ENCODE measurements around the gene TTC8.

TTC8 gene

DNA sequence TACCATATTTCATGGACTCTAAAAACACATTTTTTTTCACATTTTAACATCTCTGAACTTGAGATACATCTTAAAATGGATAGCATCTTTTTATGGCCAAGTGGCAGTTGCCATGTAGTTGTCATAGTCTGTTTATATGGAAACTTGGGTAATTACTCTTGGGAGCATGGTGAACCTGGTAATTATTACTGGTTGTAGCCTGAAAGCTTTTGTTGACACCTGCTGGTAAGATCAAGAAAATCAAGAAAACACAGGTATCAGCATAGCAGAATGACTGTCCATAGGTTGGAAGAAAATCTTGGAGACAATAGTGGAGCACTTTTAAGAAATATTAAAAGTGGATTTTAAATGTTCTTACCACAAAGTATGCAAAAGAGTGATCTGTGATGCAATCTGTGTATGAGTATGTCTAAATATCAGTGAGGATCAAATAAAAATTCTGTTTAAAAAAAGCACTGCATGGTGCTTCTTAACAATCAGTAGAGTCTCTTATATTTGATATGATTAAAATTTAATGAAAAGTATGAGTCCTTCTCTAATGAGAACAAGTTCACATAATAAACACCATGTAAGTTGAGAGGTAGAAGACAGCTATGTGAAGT is 44.2 kb downstream of the TTC8 start:
- DNase-seq (ENCODE audit: low spot score), result peak; percentile 5

- DNase-seq (ENCODE audit: low spot score), result no peak
Measured at GRCh38 chr14:88870777-88871176, 46.3 kb downstream of the TTC8 start.

- no peak for DNase-seq (ENCODE audit: low spot score)
Measured at GRCh38 chr14:88871429-88871828, 47.0 kb downstream of the TTC8 start.

GRCh38 chr14:88872976-88873375 is 48.5 kb downstream of the TTC8 start:
- DNase-seq (ENCODE audit: low spot score), result no peak

GRCh38 chr14:88877192-88877591 is 52.7 kb downstream of the TTC8 start:
- DNase-seq (ENCODE audit: low spot score), result no peak

- peak; percentile 45 for DNase-seq (ENCODE audit: low spot score)
Measured at GRCh38 chr14:88879022-88879421, 54.6 kb downstream of the TTC8 start.

DNA sequence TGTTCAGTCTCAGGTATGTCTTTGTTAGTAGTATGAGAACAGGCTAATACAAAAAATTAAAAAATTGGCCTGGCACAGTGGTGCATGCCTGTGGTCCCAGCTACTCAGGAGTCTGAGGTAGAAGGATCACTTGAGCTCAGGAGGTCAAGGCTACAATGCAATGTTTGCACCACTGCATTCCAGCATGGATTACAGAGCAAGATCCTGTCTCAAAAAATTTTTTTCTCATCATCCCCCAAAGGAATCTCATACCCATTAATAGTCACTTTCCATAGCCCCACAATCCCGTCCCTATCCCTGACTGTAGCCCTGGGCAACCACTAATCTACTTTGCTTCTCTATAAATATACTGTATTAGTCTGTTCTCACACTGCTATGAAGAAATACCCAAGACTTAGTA is 57.8 kb downstream of the TTC8 start:
- no peak for DNase-seq (ENCODE audit: low spot score)

DNA sequence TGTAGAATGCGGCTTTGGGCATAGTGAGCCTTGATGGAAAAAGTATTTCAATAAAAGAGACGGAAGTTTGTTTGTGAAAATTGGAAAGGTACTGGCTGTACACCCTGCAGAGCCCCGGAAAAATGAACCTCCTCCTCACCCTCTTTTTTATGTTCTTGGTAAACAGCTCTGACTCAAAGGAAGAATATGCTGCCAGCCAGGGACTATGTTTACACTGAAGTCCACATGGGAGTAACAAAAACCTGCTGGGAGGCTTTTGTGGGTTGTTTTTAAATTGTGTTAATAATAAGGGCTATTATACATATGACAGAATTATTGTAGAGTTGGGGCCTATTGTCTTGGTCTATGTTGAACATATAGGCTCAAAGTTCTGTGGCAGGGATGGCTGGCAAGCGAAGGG is 70.7 kb downstream of the TTC8 start:
- DNase-seq (ENCODE audit: low spot score), result peak; percentile 15

DNA sequence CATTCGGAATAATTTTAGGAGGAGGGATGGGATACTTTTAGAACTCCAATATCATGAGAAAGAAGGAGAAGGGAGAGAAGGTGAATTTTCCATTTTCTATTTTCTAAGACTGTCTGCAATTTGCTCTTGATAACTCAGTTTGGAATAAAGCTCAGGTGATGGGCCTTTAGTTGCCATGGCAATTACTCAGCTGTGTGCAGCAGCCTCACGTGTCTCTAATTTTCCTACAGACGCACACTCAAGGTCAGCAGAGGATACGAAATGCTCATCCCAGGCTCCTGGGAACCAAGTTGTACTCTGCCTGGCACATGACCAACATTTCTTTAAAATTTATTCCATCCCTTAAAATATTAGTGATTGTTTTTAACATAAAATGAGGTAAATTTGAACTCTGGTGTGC is 76.7 kb downstream of the TTC8 start:
- no peak for DNase-seq (ENCODE audit: low spot score)

DNA sequence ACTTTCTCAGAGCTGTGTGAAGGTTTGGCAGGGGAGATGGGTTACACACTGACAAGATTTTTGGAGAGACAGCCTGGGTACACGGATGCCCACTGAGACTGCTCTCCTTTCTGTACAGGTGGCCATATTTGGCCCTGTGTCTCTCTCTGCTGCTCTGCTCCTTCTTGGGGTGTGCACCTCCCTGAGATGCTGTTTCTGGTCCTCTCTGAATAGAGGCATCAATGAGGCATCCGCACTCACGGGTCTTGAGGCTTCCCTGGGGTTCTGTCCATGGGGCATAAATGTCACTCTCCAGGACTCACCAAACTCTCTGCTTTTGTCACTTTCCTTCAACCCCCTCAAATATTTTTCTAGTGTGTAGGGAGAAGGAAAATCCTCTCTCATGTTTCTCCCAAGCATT is 77.5 kb downstream of the TTC8 start:
- no peak for DNase-seq (ENCODE audit: low spot score)

DNA sequence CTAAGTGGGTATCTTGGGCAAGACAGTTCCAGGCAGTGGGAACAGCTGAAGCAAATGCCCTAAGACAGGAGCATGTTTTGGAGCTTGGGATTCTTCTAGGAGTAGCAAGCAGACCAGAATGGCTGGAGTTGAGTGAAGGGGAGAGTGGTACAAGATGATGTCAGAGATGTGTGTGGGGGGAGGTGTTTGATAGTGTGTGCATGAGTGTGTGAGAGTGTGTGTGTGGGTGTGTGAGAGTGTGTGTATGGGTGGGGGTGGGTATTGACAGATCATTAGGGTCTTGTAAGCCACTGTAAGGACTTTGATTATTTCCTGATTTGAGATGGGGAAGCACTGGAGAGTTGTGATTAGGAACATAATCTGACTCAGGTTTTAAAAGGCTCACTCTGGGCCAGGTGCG is 78.4 kb downstream of the TTC8 start:
- DNase-seq (ENCODE audit: low spot score), result no peak

- no peak for DNase-seq (ENCODE audit: low spot score)
Measured at GRCh38 chr14:88904206-88904647, 79.8 kb downstream of the TTC8 start.

GRCh38 chr14:88904864-88905263 is 80.4 kb downstream of the TTC8 start:
- no peak for DNase-seq (ENCODE audit: low spot score)

DNA sequence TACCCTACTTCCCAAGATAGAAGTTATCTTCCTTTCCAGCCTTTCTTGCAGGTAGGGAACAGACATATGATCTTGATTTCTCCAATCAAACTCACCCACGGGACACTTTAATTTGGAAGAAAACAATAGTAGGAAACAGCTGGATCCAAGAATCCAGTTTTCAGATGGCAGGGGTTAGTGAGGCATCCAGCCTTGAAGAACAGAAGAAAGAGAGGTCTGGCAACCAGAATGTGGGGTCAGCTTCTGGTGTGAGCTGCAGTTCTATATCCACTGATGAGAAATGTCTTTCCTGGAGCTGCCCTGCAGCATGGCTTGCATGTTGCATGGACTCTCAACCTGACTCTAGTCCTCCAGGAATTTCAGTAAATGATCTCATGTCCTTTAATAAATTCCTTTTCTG is 83.8 kb downstream of the TTC8 start:
- no peak for DNase-seq (ENCODE audit: low spot score)

GRCh38 chr14:88910386-88910785 is 85.9 kb downstream of the TTC8 start:
- no peak for DNase-seq (ENCODE audit: low spot score)

DNA sequence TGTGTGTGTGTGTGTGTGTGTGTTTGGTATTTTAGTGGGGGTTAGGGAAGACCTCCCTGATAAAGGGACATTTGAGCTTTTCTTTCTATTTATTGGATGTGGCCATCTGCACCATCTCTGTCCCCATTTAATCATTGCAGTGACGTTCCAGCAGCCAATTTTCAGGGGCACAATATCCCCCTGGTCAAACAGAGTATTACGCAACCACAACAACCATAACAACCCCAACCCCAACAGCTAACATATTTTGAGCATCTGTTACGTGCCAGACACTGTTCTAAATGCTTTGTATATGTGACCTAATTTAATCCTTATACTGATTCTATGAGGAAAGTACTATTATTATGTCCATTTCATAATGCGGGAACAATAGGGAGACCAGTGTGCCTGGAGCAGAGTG is 87.4 kb downstream of the TTC8 start:
- no peak for DNase-seq (ENCODE audit: low spot score)

GRCh38 chr14:88914956-88915355 is 90.5 kb downstream of the TTC8 start:
- no peak for DNase-seq (ENCODE audit: low spot score)

DNA sequence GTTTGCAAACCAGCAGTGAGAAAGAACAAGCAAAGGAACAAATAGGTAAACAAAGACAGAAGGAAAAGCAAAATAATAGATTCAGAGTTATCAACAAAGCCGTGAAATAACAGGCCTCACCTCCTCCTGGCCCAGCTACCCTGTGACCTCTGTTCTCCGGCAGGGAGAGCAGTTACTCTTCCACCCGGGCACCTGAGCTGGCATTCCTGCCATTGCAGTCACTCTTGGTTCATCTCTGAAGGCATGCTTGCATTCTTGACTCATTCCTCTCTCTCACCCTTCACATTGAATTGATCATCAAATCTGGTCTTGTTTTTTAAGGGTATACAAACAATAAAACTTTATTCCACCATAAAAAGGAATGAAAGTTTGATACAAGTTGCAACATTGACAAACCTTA is 95.1 kb downstream of the TTC8 start:
- no peak for DNase-seq (ENCODE audit: low spot score)

All from AG08395 (cell line).